Panc1 (cell line): Measurements from ENCODE around the gene TGM6. TPM values are rescaled to one million over a fixed set of nuclear protein-coding genes. Genes with fewer than 3 reads are reported as not detected.

Experiments used
- ATAC-seq: fragments of 200-7000 bp; cut with Tn5 transposase; 2 replicates; pipeline ENCODE4 v1.9.1; 2020; ENCODE audit warnings: mild to moderate bottlenecking, moderate library complexity
- BruUV-seq: library from RNA; stranded (reverse); fragments of 400-500 nt; replicated peaks from 2 replicates; lab custom pipeline; 2021; lab: Mats Ljungman, UMichigan
- CTCF ChIA-PET: fragments of 300-600 bp; sonication (Branson Sonifier 250); formaldehyde crosslinking; loops from one replicate; lab custom pipeline; 2022; ENCODE audit warnings: antibody characterized with exemption; lab: Charles Lee
- POLR2A ChIA-PET: fragments of 300-600 bp; sonication (Branson Sonifier 250); formaldehyde crosslinking; loops from one replicate; lab custom pipeline; 2022; ENCODE audit warnings: antibody characterized with exemption; lab: Charles Lee
- DNase-seq: peaks from one replicate; pipeline ENCODE4 v3.0.0-alpha.2; 2010; ENCODE audit warnings: low read depth, low spot score
- H3K27ac ChIP-seq: 2 replicates; pipeline ENCODE4 v1.5.1; 2011; ENCODE audit warnings: mild to moderate bottlenecking, low read length, inconsistent platforms
- H3K27me3 ChIP-seq: fragments of 200-500 bp; sonication (Bioruptor generic); 2 replicates; pipeline ENCODE4 v1.6.0; 2014; ENCODE audit warnings: low read length, inconsistent platforms; ENCODE audit not compliant: control insufficient read depth, insufficient read depth
- H3K36me3 ChIP-seq: fragments of 200-500 bp; sonication (Bioruptor generic); 2 replicates; pipeline ENCODE4 v1.5.1; 2014; ENCODE audit warnings: inconsistent platforms, mild to moderate bottlenecking, low read length, moderate library complexity; ENCODE audit not compliant: control insufficient read depth, insufficient read depth
- H3K4me1 ChIP-seq: 2 replicates; pipeline ENCODE4 v1.5.1; 2011; ENCODE audit warnings: inconsistent platforms, mild to moderate bottlenecking, low read length, moderate library complexity; ENCODE audit not compliant: control insufficient read depth, insufficient read depth
- H3K4me3 ChIP-seq, 2 experiments: 2 replicates each; pipeline ENCODE4 v1.5.1; 2011 to 2012; ENCODE audit warnings: low read depth in 2 of 2, low read length in 2 of 2, mild to moderate bottlenecking in 2 of 2, inconsistent platforms in 1 of 2, moderate library complexity in 1 of 2
- H3K9me3 ChIP-seq: fragments of 200-500 bp; sonication (Bioruptor generic); 2 replicates; pipeline ENCODE4 v1.5.1; 2014; ENCODE audit warnings: low read depth, mild to moderate bottlenecking, inconsistent platforms, low read length, moderate library complexity; ENCODE audit not compliant: control insufficient read depth, insufficient read depth
- POLR2AphosphoS5 ChIP-seq: IDR thresholded peaks from 2 replicates; pipeline ENCODE4 v1.6.1; 2012; ENCODE audit warnings: mild to moderate bottlenecking, low read depth, low read length, moderate library complexity
- SIN3A ChIP-seq: IDR thresholded peaks from 2 replicates; pipeline ENCODE4 v1.6.1; 2012; ENCODE audit warnings: low read depth, mild to moderate bottlenecking, low read length, moderate library complexity, borderline replicate concordance; ENCODE audit not compliant: insufficient read depth
- TCF7L2 ChIP-seq: IDR thresholded peaks from 2 replicates; pipeline ENCODE4 v1.6.1; 2011; ENCODE audit warnings: mild to moderate bottlenecking, low read depth, low read length, inconsistent platforms
- in situ Hi-C: cut with HindIII; loops from 2 replicates; pipeline ENCODE4 v1.10.0; 2016; ENCODE audit warnings: low sequenced_read_pairs, low pct_unique_long_range_greater_than_20kb
- intact Hi-C: fragments of 100-400 bp; cut with micrococcal nuclease; formaldehyde crosslinking; loops from one replicate; pipeline ENCODE4 v1.10.0; 2022; ENCODE audit not compliant: unreplicated experiment
- total RNA-seq: library from RNA; stranded (reverse); gene quantifications from one replicate; pipeline ENCODE4 v1.2.1, GENCODE V29; 2021; ENCODE audit not compliant: unreplicated experiment
- TF ChIP-seq, protein P1 (sequence below), 2 experiments: IDR thresholded peaks; 2 replicates each; pipeline ENCODE4 v1.6.1; 2011 to 2012; ENCODE audit warnings: low read depth in 2 of 2, control low read depth in 1 of 2, low read length in 1 of 2, mild to moderate bottlenecking in 1 of 2, moderate library complexity in 1 of 2; ENCODE audit not compliant: insufficient read depth in 1 of 2
- TF ChIP-seq, protein P2 (sequence below): fragments of 450-650 bp; IDR thresholded peaks from 2 replicates; pipeline ENCODE4 v1.5.1; 2017; ENCODE audit warnings: mild to moderate bottlenecking

The TGM6 gene
- total RNA-seq, 1 experiment from 2014 or later = not detected

DNA sequence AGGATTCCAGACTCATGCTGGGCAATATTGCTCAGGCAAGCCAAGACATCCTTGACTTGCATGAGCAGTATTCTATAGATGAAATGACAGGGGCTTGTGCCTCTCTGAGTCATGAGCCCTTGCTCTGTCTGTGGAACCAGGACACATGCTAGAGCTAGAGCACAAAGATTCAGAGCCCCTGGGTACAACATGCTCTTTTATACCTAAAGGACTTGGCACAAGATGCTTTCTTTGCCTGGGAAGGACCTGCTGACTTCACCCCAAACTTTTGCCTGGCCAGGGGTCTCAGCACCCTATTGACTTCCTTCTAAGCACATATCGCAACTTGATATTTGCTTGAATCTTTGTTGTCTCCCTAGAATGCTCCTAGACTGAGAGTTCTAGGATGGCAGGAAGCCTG lies 27.4 kb downstream of the TGM6 start:
- no peak for TF ChIP-seq POLR2AphosphoS5
- TF ChIP-seq, protein P1, sequence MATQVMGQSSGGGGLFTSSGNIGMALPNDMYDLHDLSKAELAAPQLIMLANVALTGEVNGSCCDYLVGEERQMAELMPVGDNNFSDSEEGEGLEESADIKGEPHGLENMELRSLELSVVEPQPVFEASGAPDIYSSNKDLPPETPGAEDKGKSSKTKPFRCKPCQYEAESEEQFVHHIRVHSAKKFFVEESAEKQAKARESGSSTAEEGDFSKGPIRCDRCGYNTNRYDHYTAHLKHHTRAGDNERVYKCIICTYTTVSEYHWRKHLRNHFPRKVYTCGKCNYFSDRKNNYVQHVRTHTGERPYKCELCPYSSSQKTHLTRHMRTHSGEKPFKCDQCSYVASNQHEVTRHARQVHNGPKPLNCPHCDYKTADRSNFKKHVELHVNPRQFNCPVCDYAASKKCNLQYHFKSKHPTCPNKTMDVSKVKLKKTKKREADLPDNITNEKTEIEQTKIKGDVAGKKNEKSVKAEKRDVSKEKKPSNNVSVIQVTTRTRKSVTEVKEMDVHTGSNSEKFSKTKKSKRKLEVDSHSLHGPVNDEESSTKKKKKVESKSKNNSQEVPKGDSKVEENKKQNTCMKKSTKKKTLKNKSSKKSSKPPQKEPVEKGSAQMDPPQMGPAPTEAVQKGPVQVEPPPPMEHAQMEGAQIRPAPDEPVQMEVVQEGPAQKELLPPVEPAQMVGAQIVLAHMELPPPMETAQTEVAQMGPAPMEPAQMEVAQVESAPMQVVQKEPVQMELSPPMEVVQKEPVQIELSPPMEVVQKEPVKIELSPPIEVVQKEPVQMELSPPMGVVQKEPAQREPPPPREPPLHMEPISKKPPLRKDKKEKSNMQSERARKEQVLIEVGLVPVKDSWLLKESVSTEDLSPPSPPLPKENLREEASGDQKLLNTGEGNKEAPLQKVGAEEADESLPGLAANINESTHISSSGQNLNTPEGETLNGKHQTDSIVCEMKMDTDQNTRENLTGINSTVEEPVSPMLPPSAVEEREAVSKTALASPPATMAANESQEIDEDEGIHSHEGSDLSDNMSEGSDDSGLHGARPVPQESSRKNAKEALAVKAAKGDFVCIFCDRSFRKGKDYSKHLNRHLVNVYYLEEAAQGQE (IDR thresholded peaks at IDR 0.05; ENCODE audit: insufficient read depth in 1 of 2, low read depth in 2 of 2, low read length in 1 of 2) = no peak
- TF ChIP-seq TCF7L2 = no peak
- TF ChIP-seq SIN3A = no peak
- TF ChIP-seq, protein P2, sequence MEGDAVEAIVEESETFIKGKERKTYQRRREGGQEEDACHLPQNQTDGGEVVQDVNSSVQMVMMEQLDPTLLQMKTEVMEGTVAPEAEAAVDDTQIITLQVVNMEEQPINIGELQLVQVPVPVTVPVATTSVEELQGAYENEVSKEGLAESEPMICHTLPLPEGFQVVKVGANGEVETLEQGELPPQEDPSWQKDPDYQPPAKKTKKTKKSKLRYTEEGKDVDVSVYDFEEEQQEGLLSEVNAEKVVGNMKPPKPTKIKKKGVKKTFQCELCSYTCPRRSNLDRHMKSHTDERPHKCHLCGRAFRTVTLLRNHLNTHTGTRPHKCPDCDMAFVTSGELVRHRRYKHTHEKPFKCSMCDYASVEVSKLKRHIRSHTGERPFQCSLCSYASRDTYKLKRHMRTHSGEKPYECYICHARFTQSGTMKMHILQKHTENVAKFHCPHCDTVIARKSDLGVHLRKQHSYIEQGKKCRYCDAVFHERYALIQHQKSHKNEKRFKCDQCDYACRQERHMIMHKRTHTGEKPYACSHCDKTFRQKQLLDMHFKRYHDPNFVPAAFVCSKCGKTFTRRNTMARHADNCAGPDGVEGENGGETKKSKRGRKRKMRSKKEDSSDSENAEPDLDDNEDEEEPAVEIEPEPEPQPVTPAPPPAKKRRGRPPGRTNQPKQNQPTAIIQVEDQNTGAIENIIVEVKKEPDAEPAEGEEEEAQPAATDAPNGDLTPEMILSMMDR = no peak
- Histone ChIP-seq H3K27me3 (peaks cover 2% of the 10 kb centered on the region; the same call in 1 of the 2 replicates), H3K36me3 (no peaks in the 10 kb centered on the region), H3K27ac (no peak overlapping the region), H3K4me1 (no peaks in the 10 kb centered on the region), H3K9me3 (no peaks in the 10 kb centered on the region; the same call in 1 of the 2 replicates), H3K4me3 (no peak overlapping the region)
- DNase-seq (no peak), ATAC-seq (no peak)
- BruUV-seq = no TSS peak
- in situ Hi-C loops (no loop called here), intact Hi-C loops (no loop called here)
- POLR2A ChIA-PET = no interaction called here
- CTCF ChIA-PET = no interaction called here

DNA sequence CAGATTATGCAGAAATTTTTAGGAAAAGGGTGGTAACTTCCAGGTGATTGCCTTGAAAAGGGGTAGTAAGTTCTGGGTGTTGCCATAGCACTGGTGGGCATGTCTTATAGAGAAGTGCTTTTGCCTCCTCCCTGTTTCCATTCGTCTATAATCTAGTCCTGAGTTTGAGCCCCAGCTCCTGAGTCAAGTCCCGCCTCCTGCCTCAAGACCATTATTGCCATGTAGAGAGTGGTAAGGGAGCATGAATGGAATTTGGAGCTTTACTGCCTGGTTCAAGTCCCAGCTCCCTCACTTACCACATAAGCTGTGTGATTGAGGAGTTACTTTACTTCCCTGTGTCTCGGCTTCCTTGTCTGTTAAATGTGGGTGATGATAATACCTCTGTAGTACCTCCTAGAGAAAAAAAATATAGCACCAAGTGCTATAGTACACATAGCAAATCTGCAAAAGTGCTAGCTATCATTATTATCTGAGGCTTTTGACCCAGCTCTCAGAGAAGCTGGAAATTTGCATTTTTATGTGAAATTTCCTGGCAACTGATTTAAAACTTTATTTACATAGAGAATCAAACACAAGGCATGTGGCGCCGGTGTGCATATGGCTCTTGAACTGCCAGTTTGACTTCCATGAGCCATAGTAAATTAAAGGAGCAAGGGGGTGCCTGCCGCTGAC lies 36.0 kb downstream of the TGM6 start:
- H3K36me3 ChIP-seq = no peaks in the 10 kb centered on the region
- DNase-seq (no peak), ATAC-seq (no peak)
- H3K4me1 ChIP-seq = no peaks in the 10 kb centered on the region
- H3K4me3 ChIP-seq = no peak overlapping the region
- in situ Hi-C loops (no loop called here), intact Hi-C loops (loop anchor here (5.0 kb wide), 1 partner anchor 36 kb away; no protein-coding TSS in a partner anchor)
- BruUV-seq = no TSS peak
- CTCF ChIA-PET = no interaction called here
- no peaks in the 10 kb centered on the region for H3K9me3 ChIP-seq
- POLR2A ChIA-PET = no interaction called here
- H3K27ac ChIP-seq = no peak overlapping the region
- no peaks in the 10 kb centered on the region for H3K27me3 ChIP-seq
- TF ChIP-seq, protein P1 (IDR thresholded peaks at IDR 0.05; ENCODE audit: insufficient read depth in 1 of 2, low read depth in 2 of 2, low read length in 1 of 2) = no peak
- no peak for TF ChIP-seq SIN3A
- no peak for TF ChIP-seq TCF7L2
- TF ChIP-seq, protein P2 = no peak
- TF ChIP-seq POLR2AphosphoS5 = no peak
